ENCODE data around the gene MUC16.

GRCh38 chr19:9041023-9041422 is 30.8 kb upstream of the MUC16 start:
- TF ChIP-seq CTCF (IDR thresholded peaks at IDR 0.05; ENCODE audit: low read length) = no peak
- no peak for TF ChIP-seq EZH2 (IDR thresholded peaks at IDR 0.05; ENCODE audit: borderline replicate concordance, low read length)

Measured in OCI-LY1 (cell line).